H9 (cell line): ENCODE results near the gene MSL1. TPM values are rescaled to one million over a fixed set of nuclear protein-coding genes. Genes with fewer than 3 reads are reported as not detected.

Experiments
- DNase-seq: peaks from one replicate; pipeline ENCODE4 v3.0.0-alpha.2; 2017
- H2AFZ ChIP-seq: one replicate; pipeline ENCODE4 v1.6.1; 2013; ENCODE audit warnings: mild to moderate bottlenecking, low read length, control low read depth, moderate library complexity
- H2AK5ac ChIP-seq: 2 replicates; pipeline ENCODE4 v1.6.1; 2013; ENCODE audit warnings: low read length, control low read depth, mixed read lengths; ENCODE audit not compliant: insufficient read length
- H2BK120ac ChIP-seq: one replicate; pipeline ENCODE4 v1.6.1; 2013; ENCODE audit warnings: low read depth, mild to moderate bottlenecking, low read length, control low read depth, inconsistent platforms; ENCODE audit not compliant: poor library complexity, severe bottlenecking
- H2BK12ac ChIP-seq: 2 replicates; pipeline ENCODE4 v1.6.1; 2013; ENCODE audit warnings: low read length, control low read depth, mixed read lengths, low read depth; ENCODE audit not compliant: insufficient read length
- H2BK15ac ChIP-seq: 2 replicates; pipeline ENCODE4 v1.6.1; 2013; ENCODE audit warnings: low read depth, low read length, control low read depth
- H2BK20ac ChIP-seq: one replicate; pipeline ENCODE4 v1.6.1; 2013; ENCODE audit warnings: low read depth, mild to moderate bottlenecking, low read length, control low read depth, inconsistent platforms; ENCODE audit not compliant: poor library complexity, severe bottlenecking
- H2BK5ac ChIP-seq: 2 replicates; pipeline ENCODE4 v1.6.1; 2013; ENCODE audit warnings: low read length, control low read depth, mixed read lengths; ENCODE audit not compliant: insufficient read length
- H3K14ac ChIP-seq: 2 replicates; pipeline ENCODE4 v1.6.1; 2013; ENCODE audit warnings: low read length, control low read depth; ENCODE audit not compliant: insufficient read depth
- H3K18ac ChIP-seq: 2 replicates; pipeline ENCODE4 v1.6.1; 2013; ENCODE audit warnings: low read depth, mild to moderate bottlenecking, mixed read lengths, low read length, control low read depth; ENCODE audit not compliant: insufficient read length
- H3K23ac ChIP-seq: 2 replicates; pipeline ENCODE4 v1.6.1; 2013; ENCODE audit warnings: low read length, control low read depth, mixed read lengths, low read depth; ENCODE audit not compliant: insufficient read length
- H3K23me2 ChIP-seq: 2 replicates; pipeline ENCODE4 v1.6.1; 2013; ENCODE audit warnings: low read depth, mild to moderate bottlenecking, mixed read lengths, low read length, control low read depth; ENCODE audit not compliant: insufficient read length, poor library complexity, severe bottlenecking
- H3K27ac ChIP-seq: 2 replicates; pipeline ENCODE4 v1.5.1; 2013; ENCODE audit warnings: low read length, control low read depth, mixed read lengths, low read depth; ENCODE audit not compliant: insufficient read length
- H3K27me3 ChIP-seq: 2 replicates; pipeline ENCODE4 v1.6.1; 2013; ENCODE audit warnings: low read length, control low read depth, inconsistent platforms; ENCODE audit not compliant: insufficient read depth
- H3K4ac ChIP-seq: 2 replicates; pipeline ENCODE4 v1.6.1; 2013; ENCODE audit warnings: low read depth, mild to moderate bottlenecking, control low read depth, inconsistent platforms, low read length, moderate library complexity
- H3K4me1 ChIP-seq: 2 replicates; pipeline ENCODE4 v1.6.1; 2013; ENCODE audit warnings: low read length, control low read depth, inconsistent platforms; ENCODE audit not compliant: insufficient read depth
- H3K4me2 ChIP-seq: 2 replicates; pipeline ENCODE4 v1.6.1; 2013; ENCODE audit warnings: low read length, control low read depth, mixed read lengths; ENCODE audit not compliant: insufficient read length, insufficient read depth
- H3K56ac ChIP-seq: 2 replicates; pipeline ENCODE4 v1.6.1; 2013; ENCODE audit warnings: low read depth, mild to moderate bottlenecking, mixed read lengths, low read length, control low read depth; ENCODE audit not compliant: insufficient read length
- H3K79me1 ChIP-seq: 2 replicates; pipeline ENCODE4 v1.6.1; 2013; ENCODE audit warnings: low read depth, mild to moderate bottlenecking, moderate library complexity, low read length, control low read depth, inconsistent platforms; ENCODE audit not compliant: insufficient read depth, poor library complexity, severe bottlenecking
- H3K79me2 ChIP-seq: 2 replicates; pipeline ENCODE4 v1.6.1; 2013; ENCODE audit warnings: low read length, control low read depth, inconsistent platforms; ENCODE audit not compliant: insufficient read depth
- H3K9ac ChIP-seq: 2 replicates; pipeline ENCODE4 v1.6.1; 2013; ENCODE audit warnings: low read length, control low read depth, mixed read lengths; ENCODE audit not compliant: insufficient read length; ENCODE audit errors: extremely low read depth
- H3K9me3 ChIP-seq: one replicate; pipeline ENCODE4 v1.6.1; 2013; ENCODE audit warnings: low read depth, low read length, inconsistent platforms; ENCODE audit not compliant: control insufficient read depth
- H3T11ph ChIP-seq: one replicate; pipeline ENCODE4 v1.6.1; 2013; ENCODE audit warnings: mild to moderate bottlenecking, low read length, control low read depth, inconsistent platforms
- H4K20me1 ChIP-seq: one replicate; pipeline ENCODE4 v1.6.1; 2013; ENCODE audit not compliant: control insufficient read depth, insufficient read length, insufficient read depth
- H4K5ac ChIP-seq: 2 replicates; pipeline ENCODE4 v1.6.1; 2013; ENCODE audit warnings: low read depth, mild to moderate bottlenecking, mixed read lengths, low read length, control low read depth; ENCODE audit not compliant: insufficient read length
- H4K8ac ChIP-seq: replicated peaks from 2 replicates; pipeline ENCODE4 v1.6.1; 2013; ENCODE audit warnings: low read length, control low read depth, mixed read lengths, low read depth; ENCODE audit not compliant: insufficient read length
- H4K91ac ChIP-seq: 2 replicates; pipeline ENCODE4 v1.6.1; 2013; ENCODE audit warnings: low read depth, mild to moderate bottlenecking, moderate library complexity, mixed read lengths, low read length, control low read depth; ENCODE audit not compliant: insufficient read length
- H3K27ac Mint-ChIP-seq, 3 experiments: 2 replicates in 2 of 3; 3 replicates in 1 of 3; pipeline ENCODE4 v1.8.0; 2020 to 2021; ENCODE audit warnings: mixed read lengths in 3 of 3, mild to moderate bottlenecking in 1 of 3, moderate library complexity in 1 of 3
- H3K27me3 Mint-ChIP-seq: 2 replicates; pipeline ENCODE4 v1.8.0; 2021; ENCODE audit warnings: low read depth, mild to moderate bottlenecking, moderate library complexity, mixed read lengths
- H3K36me3 Mint-ChIP-seq, 3 experiments: 2 replicates in 2 of 3; 3 replicates in 1 of 3; pipeline ENCODE4 v1.8.0; 2020 to 2021; ENCODE audit warnings: low read depth in 3 of 3, mixed read lengths in 3 of 3; ENCODE audit not compliant: insufficient read depth in 1 of 3
- H3K4me1 Mint-ChIP-seq, 2 experiments: 2 replicates each; pipeline ENCODE4 v1.8.0; 2020; ENCODE audit warnings: mixed read lengths in 2 of 2
- H3K4me3 Mint-ChIP-seq, 2 experiments: 2 replicates in 1 of 2; 3 replicates in 1 of 2; pipeline ENCODE4 v1.8.0; 2020 to 2021; ENCODE audit warnings: mild to moderate bottlenecking in 2 of 2, mixed read lengths in 2 of 2, moderate library complexity in 1 of 2
- H3K9me3 Mint-ChIP-seq, 2 experiments: 2 replicates in 1 of 2; 3 replicates in 1 of 2; pipeline ENCODE4 v1.8.0; 2020; ENCODE audit warnings: mild to moderate bottlenecking in 2 of 2, mixed read lengths in 2 of 2, moderate library complexity in 1 of 2
- CTCF ChIP-seq: fragments of 200-600 bp; sonication (generic); conservative IDR thresholded peaks from 3 replicates; pipeline ENCODE4 v1.8.0; 2021; ENCODE audit warnings: antibody characterized with exemption, mild to moderate bottlenecking
- WGBS: extraction: QIAGEN DNeasy Blood & Tissue Kit; methylation state at CpG from one replicate; pipeline ENCODE4 v1.1.7; 2013; ENCODE audit warnings: missing lambda C conversion rate, low lambda C conversion rate, mixed read lengths; ENCODE audit not compliant: insufficient read length; ENCODE audit errors: extremely low coverage; 5-methylcytosine and 5-hydroxymethylcytosine counted together
- total RNA-seq: library from RNA; stranded (reverse); gene quantifications from 2 replicates; pipeline ENCODE4 v1.2.1, GENCODE V29; 2021

Gene MSL1
- total RNA-seq, 1 experiment from 2014 or later = 105 TPM

GRCh38 chr17:40101367-40102210 lies 20.2 kb upstream of the MSL1 start:
- H2BK20ac ChIP-seq = no peak overlapping the region
- no peaks in the 10 kb centered on the region for H3K9me3 ChIP-seq
- no peak overlapping the region for H3K27ac ChIP-seq
- TF ChIP-seq CTCF = no peak
- peaks cover 13% of the 10 kb centered on the region; the same call in 1 of the 2 replicates for H3K4me1 ChIP-seq
- no peak overlapping the region for H2BK15ac ChIP-seq
- H2BK5ac ChIP-seq = no peak overlapping the region
- H2BK120ac ChIP-seq = no peak overlapping the region
- peaks cover 0 to 7% of the 10 kb centered on the region in 2 experiments; a peak in 3 of 5 replicates for H3K9me3 Mint-ChIP-seq
- peaks cover 8% of the 10 kb centered on the region; the same call in 1 of the 2 replicates for H3K27me3 ChIP-seq
- H2BK12ac ChIP-seq = no peak overlapping the region
- H3K27ac Mint-ChIP-seq = peak overlapping the region in 2 of 3 experiments; percentile 60 to 97; a peak in 4 of 7 replicates
- H3K27me3 Mint-ChIP-seq = peaks cover 65% of the 10 kb centered on the region
- H3K14ac ChIP-seq = no peak overlapping the region
- H3K4ac ChIP-seq = no peak overlapping the region
- H3K56ac ChIP-seq = no peak overlapping the region
- H3K79me1 ChIP-seq = no peaks in the 10 kb centered on the region
- H4K5ac ChIP-seq = no peak overlapping the region
- no peaks in the 10 kb centered on the region for H4K20me1 ChIP-seq
- H3K23me2 ChIP-seq = peaks cover 15% of the 10 kb centered on the region
- no peak overlapping the region for H4K91ac ChIP-seq
- no peak for DNase-seq
- no peak overlapping the region for H3K23ac ChIP-seq
- H3K4me1 Mint-ChIP-seq = peaks cover 69 to 75% of the 10 kb centered on the region in 2 experiments
- peak overlapping the region; percentile 57 for H3K4me2 ChIP-seq
- H3K4me3 Mint-ChIP-seq = peak overlapping the region in 1 of 2 experiments; percentile 87; a peak in 3 of 5 replicates
- H3K9ac ChIP-seq = no peak overlapping the region
- peaks cover 6 to 19% (median 6%) of the 10 kb centered on the region in 3 experiments for H3K36me3 Mint-ChIP-seq
- H2AFZ ChIP-seq = no peak overlapping the region
- no CpG with 5 or more reads among the region's 16 CpGs for WGBS
- H3K18ac ChIP-seq = no peak overlapping the region
- no peak overlapping the region for H3T11ph ChIP-seq
- no peak overlapping the region for H4K8ac ChIP-seq
- H2AK5ac ChIP-seq = no peak overlapping the region
- H3K79me2 ChIP-seq = no peaks in the 10 kb centered on the region
